K562 (cell line): ENCODE measurements around the gene IGF2BP1. TPM values are rescaled to one million over a fixed set of nuclear protein-coding genes. Genes with fewer than 3 reads are reported as not detected.

ENCODE experiments used
- BRD4 ChIP-seq: fragments of 200-600 bp; sonication (generic); IDR thresholded peaks from 2 replicates; pipeline ENCODE4 v1.6.1; 2017; ENCODE audit warnings: inconsistent platforms
- CAMTA2 ChIP-seq: fragments of 250-450 bp; sonication (Bioruptor Pico); conservative IDR thresholded peaks from 2 replicates; pipeline ENCODE4 v1.5.1; 2022
- CTBP1 ChIP-seq: fragments of 450-650 bp; IDR thresholded peaks from 2 replicates; pipeline ENCODE4 v1.6.1; 2016; ENCODE audit warnings: borderline replicate concordance
- GTF2E2 ChIP-seq: fragments of 200-800 bp; sonication (Bioruptor generic); IDR thresholded peaks from 2 replicates; pipeline ENCODE4 v1.6.1; 2016; ENCODE audit warnings: missing genetic modification characterization, missing compliant biosample characterization
- HDAC8 ChIP-seq: fragments of 450-650 bp; IDR thresholded peaks from 2 replicates; pipeline ENCODE4 v1.6.1; 2016; ENCODE audit warnings: mild to moderate bottlenecking, missing genetic modification characterization, moderate library complexity, missing compliant biosample characterization
- KDM1A ChIP-seq, 2 experiments: fragments of 450-650 bp; IDR thresholded peaks; 2 replicates each; pipeline ENCODE4 v1.6.1; 2016; ENCODE audit warnings: mild to moderate bottlenecking in 2 of 2
- MAFG ChIP-seq: fragments of 450-650 bp; conservative IDR thresholded peaks from 2 replicates; pipeline ENCODE4 v1.6.1; 2016; ENCODE audit warnings: missing genetic modification characterization, missing compliant biosample characterization
- RBBP5 ChIP-seq: fragments of 200-600 bp; sonication (generic); IDR thresholded peaks from 2 replicates; pipeline ENCODE4 v1.6.1; 2012; ENCODE audit warnings: borderline replicate concordance, mild to moderate bottlenecking, low read length, control low read depth, inconsistent platforms; ENCODE audit not compliant: insufficient read depth, poor library complexity, severe bottlenecking
- TRIM28 ChIP-seq: fragments of 450-650 bp; IDR thresholded peaks from 2 replicates; pipeline ENCODE4 v1.6.1; 2017
- ZZZ3 ChIP-seq: fragments of 450-650 bp; IDR thresholded peaks from 2 replicates; pipeline ENCODE4 v1.6.1; 2016; ENCODE audit warnings: antibody characterized with exemption, mild to moderate bottlenecking, moderate library complexity
- polyA plus RNA-seq, 8 experiments: library from polyadenylated mRNA; depleted of rRNA in 4 of 8; stranded (reverse) in 5 of 8; unstranded in 3 of 8; fragments of >200 nt; fragmentation: Nextera tagmentation in 2 of 8; fragmentation: Illumina TruSeq in 1 of 8; extraction: Ambion mirVana in 2 of 8; extraction: Trizol in 1 of 8; gene quantifications; 2 replicates each; pipeline versions ENCODE4 v1.2.1 to v1.2.3, GENCODE V29; 2011 to 2014; ENCODE audit warnings: inconsistent platforms in 1 of 8, missing spikeins in 1 of 8
- total RNA-seq, 7 experiments: library from RNA; depleted of rRNA in 6 of 7; stranded (reverse); fragments of >200 nt in 6 of 7; fragmentation: Illumina TruSeq in 2 of 7; extraction: Trizol in 2 of 7; gene quantifications; 2 replicates each; pipeline versions ENCODE4 v1.2.1 to v1.2.3, GENCODE V29; 2011 to 2021; ENCODE audit warnings: low replicate concordance in 1 of 7
- TF ChIP-seq, protein P1 (sequence below), 2 experiments: fragments of 450-650 bp; IDR thresholded peaks; 2 replicates each; pipeline ENCODE4 v1.6.1; 2016; ENCODE audit warnings: mild to moderate bottlenecking in 2 of 2, borderline replicate concordance in 1 of 2, low read depth in 1 of 2, moderate library complexity in 1 of 2
- TF ChIP-seq, protein P2 (sequence below): fragments of 250-450 bp; sonication (Bioruptor Pico); IDR thresholded peaks from 2 replicates; pipeline ENCODE4 v1.6.1; 2021; ENCODE audit warnings: mild to moderate bottlenecking
- TF ChIP-seq, protein P3 (sequence below): sonication (generic); formaldehyde crosslinking; IDR thresholded peaks from 2 replicates; pipeline ENCODE4 v1.8.1; 2023; ENCODE audit warnings: mild to moderate bottlenecking, missing genetic modification reagents
- TF ChIP-seq, protein P4 (sequence below): fragments of 450-650 bp; formaldehyde crosslinking; IDR thresholded peaks from 2 replicates; pipeline ENCODE4 v1.4.0; 2020; ENCODE audit warnings: mild to moderate bottlenecking, moderate library complexity
- TF ChIP-seq, protein P5 (sequence below): sonication (generic); formaldehyde crosslinking; IDR thresholded peaks from 2 replicates; pipeline ENCODE4 v1.8.1; 2022; ENCODE audit warnings: missing genetic modification reagents

Gene IGF2BP1
- total and polyA plus RNA-seq, 9 of the 15 experiments (the other 6 are each of a cell fraction or from before 2014, with no cell fraction given), result 13.0 to 318 (median 53.6) TPM

DNA sequence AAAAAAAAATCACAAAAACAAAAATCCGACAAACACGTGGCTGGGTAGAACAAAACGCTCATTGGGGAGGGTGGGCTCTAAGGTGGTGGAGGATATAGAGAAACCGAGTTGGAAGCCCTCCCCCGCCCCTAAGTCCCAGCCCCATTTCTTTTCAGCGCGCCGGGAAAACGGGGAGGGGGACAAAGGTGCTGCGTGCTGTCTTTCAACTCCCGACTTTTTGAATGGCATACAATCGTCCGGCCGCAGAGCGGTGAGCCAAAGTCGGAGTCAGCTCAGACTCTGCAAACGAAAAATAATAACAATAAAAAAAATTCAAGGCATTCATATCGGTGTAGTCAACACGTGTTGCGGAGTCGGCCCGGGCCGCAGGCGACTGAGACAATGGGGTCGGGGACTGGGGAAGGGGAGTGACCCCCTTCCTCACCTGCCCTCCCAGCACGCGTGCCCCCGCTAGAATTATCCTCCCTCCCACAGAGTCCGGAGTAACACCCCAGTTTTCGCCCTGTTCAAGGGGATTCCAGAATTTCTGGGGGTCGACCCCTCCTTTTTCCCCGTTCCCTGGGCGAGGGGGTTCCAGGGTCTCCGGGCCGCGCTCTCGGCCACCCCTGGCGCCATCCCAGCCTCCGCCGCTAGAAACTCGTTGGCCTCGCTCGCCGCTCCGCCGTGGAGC, 1.7 kb upstream of the IGF2BP1 start (continued):
- TF ChIP-seq ZZZ3 (no peak), RBBP5 (no peak), CTBP1 (no peak), HDAC8 (tag) (0 out of 2 replicates have a peak, but pooled peaks have one; percentile 6), TRIM28 (no peak), BRD4 (peak; percentile 58), CAMTA2 (no peak), GTF2E2 (tag) (peak; percentile 94; the same call in 1 of the 2 replicates), MAFG (tag) (no peak), KDM1A (IDR thresholded peaks at IDR 0.05) (0 out of 4 replicates have a peak, but pooled peaks of 1 of the 2 experiments have one; percentile 26)
- TF ChIP-seq, protein P1, sequence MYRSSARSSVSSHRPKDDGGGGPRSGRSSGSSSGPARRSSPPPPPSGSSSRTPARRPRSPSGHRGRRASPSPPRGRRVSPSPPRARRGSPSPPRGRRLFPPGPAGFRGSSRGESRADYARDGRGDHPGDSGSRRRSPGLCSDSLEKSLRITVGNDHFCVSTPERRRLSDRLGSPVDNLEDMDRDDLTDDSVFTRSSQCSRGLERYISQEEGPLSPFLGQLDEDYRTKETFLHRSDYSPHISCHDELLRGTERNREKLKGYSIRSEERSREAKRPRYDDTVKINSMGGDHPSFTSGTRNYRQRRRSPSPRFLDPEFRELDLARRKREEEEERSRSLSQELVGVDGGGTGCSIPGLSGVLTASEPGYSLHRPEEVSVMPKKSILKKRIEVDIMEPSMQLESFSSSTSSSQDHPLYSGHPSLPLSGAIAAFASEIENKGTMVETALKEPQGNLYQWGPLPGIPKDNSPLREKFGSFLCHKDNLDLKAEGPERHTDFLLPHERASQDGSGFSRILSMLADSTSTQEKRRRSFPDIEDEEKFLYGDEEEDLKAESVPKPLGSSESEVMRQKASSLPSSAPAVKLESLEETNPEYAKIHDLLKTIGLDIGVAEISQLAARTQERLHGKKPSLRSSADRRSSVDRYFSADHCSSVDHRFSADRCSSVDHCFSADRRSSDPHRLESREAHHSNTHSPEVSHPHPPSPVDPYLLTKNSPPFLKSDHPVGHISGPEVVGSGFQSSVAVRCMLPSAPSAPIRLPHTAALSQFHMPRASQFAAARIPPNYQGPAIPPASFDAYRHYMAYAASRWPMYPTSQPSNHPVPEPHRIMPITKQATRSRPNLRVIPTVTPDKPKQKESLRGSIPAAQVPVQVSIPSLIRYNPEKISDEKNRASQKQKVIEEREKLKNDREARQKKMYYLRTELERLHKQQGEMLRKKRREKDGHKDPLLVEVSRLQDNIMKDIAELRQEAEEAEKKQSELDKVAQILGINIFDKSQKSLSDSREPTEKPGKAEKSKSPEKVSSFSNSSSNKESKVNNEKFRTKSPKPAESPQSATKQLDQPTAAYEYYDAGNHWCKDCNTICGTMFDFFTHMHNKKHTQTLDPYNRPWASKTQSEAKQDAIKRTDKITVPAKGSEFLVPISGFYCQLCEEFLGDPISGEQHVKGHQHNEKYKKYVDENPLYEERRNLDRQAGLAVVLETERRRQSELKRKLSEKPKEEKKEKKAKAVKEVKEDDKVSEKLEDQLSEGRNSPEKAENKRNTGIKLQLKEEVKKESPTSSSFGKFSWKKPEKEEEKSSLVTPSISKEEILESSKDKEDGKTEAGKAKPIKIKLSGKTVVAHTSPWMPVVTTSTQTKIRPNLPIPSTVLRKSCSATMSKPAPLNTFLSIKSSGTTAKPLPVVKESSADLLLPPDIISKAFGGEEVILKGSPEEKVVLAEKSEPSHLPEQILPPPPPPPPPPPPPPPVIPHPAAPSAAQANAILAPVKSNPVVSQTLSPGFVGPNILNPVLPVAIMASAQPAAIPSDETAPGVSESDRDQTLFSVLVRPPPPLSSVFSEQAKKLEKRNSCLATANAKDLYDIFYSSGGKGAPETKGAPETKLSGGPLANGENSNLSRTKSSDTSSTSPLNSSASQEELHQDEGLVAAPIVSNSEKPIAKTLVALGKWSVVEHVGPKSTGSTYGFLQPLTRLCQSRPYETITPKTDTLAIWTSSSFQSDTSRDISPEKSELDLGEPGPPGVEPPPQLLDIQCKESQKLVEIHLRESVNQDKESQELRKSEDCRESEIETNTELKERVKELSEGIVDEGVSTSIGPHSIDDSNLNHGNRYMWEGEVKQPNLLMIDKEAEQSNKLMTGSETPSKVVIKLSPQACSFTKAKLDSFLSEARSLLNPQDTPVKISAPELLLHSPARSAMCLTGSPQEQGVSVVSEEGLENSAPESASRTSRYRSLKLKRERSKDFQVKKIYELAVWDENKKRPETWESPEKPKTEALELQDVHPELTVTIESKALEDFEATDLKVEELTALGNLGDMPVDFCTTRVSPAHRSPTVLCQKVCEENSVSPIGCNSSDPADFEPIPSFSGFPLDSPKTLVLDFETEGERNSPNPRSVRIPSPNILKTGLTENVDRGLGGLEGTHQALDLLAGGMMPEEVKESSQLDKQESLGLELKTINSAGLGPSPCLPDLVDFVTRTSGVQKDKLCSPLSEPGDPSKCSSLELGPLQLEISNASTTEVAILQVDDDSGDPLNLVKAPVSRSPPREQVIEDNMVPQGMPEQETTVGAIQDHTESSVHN (IDR thresholded peaks at IDR 0.05; ENCODE audit: borderline replicate concordance in 1 of 2, low read depth in 1 of 2), result no peak; a peak in 1 of 4 replicates
- TF ChIP-seq, protein P2, sequence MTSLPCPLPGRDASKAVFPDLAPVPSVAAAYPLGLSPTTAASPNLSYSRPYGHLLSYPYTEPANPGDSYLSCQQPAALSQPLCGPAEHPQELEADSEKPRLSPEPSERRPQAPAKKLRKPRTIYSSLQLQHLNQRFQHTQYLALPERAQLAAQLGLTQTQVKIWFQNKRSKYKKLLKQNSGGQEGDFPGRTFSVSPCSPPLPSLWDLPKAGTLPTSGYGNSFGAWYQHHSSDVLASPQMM (CRISPR knock-in tag), result no peak
- TF ChIP-seq, protein P3, sequence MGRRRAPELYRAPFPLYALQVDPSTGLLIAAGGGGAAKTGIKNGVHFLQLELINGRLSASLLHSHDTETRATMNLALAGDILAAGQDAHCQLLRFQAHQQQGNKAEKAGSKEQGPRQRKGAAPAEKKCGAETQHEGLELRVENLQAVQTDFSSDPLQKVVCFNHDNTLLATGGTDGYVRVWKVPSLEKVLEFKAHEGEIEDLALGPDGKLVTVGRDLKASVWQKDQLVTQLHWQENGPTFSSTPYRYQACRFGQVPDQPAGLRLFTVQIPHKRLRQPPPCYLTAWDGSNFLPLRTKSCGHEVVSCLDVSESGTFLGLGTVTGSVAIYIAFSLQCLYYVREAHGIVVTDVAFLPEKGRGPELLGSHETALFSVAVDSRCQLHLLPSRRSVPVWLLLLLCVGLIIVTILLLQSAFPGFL, result no peak
- TF ChIP-seq, protein P4, sequence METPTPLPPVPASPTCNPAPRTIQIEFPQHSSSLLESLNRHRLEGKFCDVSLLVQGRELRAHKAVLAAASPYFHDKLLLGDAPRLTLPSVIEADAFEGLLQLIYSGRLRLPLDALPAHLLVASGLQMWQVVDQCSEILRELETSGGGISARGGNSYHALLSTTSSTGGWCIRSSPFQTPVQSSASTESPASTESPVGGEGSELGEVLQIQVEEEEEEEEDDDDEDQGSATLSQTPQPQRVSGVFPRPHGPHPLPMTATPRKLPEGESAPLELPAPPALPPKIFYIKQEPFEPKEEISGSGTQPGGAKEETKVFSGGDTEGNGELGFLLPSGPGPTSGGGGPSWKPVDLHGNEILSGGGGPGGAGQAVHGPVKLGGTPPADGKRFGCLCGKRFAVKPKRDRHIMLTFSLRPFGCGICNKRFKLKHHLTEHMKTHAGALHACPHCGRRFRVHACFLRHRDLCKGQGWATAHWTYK (CRISPR knock-in tag), result 0 out of 2 replicates have a peak, but pooled peaks have one; percentile 17
- TF ChIP-seq, protein P5, sequence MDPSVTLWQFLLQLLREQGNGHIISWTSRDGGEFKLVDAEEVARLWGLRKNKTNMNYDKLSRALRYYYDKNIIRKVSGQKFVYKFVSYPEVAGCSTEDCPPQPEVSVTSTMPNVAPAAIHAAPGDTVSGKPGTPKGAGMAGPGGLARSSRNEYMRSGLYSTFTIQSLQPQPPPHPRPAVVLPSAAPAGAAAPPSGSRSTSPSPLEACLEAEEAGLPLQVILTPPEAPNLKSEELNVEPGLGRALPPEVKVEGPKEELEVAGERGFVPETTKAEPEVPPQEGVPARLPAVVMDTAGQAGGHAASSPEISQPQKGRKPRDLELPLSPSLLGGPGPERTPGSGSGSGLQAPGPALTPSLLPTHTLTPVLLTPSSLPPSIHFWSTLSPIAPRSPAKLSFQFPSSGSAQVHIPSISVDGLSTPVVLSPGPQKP (CRISPR knock-in tag), result no peak
